ENCODE data around the gene RSPH3.
"Not testable (repeated sequence)": the region's sequence is repeated elsewhere in the genome, so short reads cannot be mapped to it uniquely, and the experiment has no call there.

DNA sequence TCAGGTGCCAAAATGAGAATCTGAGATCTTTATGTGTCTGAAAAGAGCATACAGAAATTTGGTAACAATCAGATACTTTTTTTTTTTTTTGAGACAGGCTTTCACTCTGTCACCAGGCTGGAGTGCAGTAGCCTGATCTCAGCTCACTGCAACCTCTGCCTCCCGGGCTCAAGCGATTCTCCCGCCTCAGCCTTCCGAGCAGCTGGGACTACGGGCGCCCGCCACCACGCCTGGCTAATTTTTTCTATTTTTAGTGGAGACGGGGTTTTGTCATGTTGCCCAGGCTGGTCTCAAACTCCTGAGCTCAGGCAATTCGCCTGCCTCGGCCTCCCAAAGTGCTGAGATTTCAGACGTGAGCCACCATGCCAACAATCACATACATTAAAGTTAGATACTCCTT is 38.3 kb upstream of the RSPH3 start:
- TF ChIP-seq, protein P1, sequence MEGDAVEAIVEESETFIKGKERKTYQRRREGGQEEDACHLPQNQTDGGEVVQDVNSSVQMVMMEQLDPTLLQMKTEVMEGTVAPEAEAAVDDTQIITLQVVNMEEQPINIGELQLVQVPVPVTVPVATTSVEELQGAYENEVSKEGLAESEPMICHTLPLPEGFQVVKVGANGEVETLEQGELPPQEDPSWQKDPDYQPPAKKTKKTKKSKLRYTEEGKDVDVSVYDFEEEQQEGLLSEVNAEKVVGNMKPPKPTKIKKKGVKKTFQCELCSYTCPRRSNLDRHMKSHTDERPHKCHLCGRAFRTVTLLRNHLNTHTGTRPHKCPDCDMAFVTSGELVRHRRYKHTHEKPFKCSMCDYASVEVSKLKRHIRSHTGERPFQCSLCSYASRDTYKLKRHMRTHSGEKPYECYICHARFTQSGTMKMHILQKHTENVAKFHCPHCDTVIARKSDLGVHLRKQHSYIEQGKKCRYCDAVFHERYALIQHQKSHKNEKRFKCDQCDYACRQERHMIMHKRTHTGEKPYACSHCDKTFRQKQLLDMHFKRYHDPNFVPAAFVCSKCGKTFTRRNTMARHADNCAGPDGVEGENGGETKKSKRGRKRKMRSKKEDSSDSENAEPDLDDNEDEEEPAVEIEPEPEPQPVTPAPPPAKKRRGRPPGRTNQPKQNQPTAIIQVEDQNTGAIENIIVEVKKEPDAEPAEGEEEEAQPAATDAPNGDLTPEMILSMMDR (IDR thresholded peaks at IDR 0.05; ENCODE audit: low read depth, low read length, poor library complexity, severe bottlenecking), result not testable (repeated sequence)
- not testable (repeated sequence) for TF ChIP-seq EZH2phosphoT487 (IDR thresholded peaks at IDR 0.05; ENCODE audit: borderline replicate concordance, low read length)
